Mammary epithelial cell (primary cell): ENCODE measurements around the gene ZNF160.
A peak's percentile ranks its signal among the peaks of the same experiment; 100 is the strongest.

ENCODE experiments used
- EZH2 ChIP-seq: IDR thresholded peaks from 2 replicates; pipeline ENCODE4 v1.6.1; 2012; ENCODE audit warnings: low read length, inconsistent platforms, borderline replicate concordance
- TF ChIP-seq, protein P1 (sequence below), 2 donors: IDR thresholded peaks in 1 of 2; conservative IDR thresholded peaks in 1 of 2; 2 replicates each; pipeline ENCODE4 v1.5.1; 2011 to 2012; ENCODE audit warnings: inconsistent platforms in 2 of 2, low read length in 2 of 2, mild to moderate bottlenecking in 2 of 2, control low read depth in 1 of 2, low read depth in 1 of 2; ENCODE audit not compliant: insufficient read depth in 1 of 2; ENCODE audit errors: extremely low read depth in 1 of 2

GRCh38 chr19:53076984-53077383 is 26.2 kb downstream of the ZNF160 start:
- TF ChIP-seq, protein P1, sequence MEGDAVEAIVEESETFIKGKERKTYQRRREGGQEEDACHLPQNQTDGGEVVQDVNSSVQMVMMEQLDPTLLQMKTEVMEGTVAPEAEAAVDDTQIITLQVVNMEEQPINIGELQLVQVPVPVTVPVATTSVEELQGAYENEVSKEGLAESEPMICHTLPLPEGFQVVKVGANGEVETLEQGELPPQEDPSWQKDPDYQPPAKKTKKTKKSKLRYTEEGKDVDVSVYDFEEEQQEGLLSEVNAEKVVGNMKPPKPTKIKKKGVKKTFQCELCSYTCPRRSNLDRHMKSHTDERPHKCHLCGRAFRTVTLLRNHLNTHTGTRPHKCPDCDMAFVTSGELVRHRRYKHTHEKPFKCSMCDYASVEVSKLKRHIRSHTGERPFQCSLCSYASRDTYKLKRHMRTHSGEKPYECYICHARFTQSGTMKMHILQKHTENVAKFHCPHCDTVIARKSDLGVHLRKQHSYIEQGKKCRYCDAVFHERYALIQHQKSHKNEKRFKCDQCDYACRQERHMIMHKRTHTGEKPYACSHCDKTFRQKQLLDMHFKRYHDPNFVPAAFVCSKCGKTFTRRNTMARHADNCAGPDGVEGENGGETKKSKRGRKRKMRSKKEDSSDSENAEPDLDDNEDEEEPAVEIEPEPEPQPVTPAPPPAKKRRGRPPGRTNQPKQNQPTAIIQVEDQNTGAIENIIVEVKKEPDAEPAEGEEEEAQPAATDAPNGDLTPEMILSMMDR (conservative IDR thresholded peaks at IDR 0.05 in 1 of 2, IDR thresholded peaks at IDR 0.05 in 1 of 2; ENCODE audit: extremely low read depth in 1 of 2, insufficient read depth in 1 of 2, low read depth in 1 of 2, low read length in 2 of 2) = peak; percentile 35 to 47
- no peak for TF ChIP-seq EZH2
